ENCODE measurements around the gene ASB14.

Gene ASB14

GRCh38 chr3:57261929-57262328 lies 30.6 kb downstream of the ASB14 start:
- POLR2A ChIA-PET = no interaction called here
- Histone ChIP-seq H3K4me3 (ENCODE audit: control insufficient read depth in 1 of 7, extremely low read depth in 1 of 7, insufficient read depth in 4 of 7, low read depth in 2 of 7, low read length in 6 of 7) (no peak overlapping the region), H3K36me3 (ENCODE audit: control insufficient read depth in 4 of 4, insufficient read depth in 4 of 4, low read length in 3 of 4) (peaks cover 37 to 96% (median 49%) of the 10 kb centered on the region in 4 experiments), H3K27ac (ENCODE audit: insufficient read depth in 1 of 2, low read depth in 1 of 2, low read length in 2 of 2, poor library complexity in 1 of 2, severe bottlenecking in 2 of 2) (no peak overlapping the region), H3K27me3 (replicated peaks in 2 of 5; ENCODE audit: control insufficient read depth in 4 of 5, insufficient read depth in 5 of 5, low read length in 4 of 5) (no peaks in the 10 kb centered on the region), H3K9me3 (ENCODE audit: control extremely low read depth in 1 of 5, control insufficient read depth in 4 of 5, insufficient read depth in 2 of 5, low read depth in 1 of 5, low read length in 4 of 5) (peaks cover 2 to 19% (median 5%) of the 10 kb centered on the region in 5 experiments), H3K4me1 (ENCODE audit: control extremely low read depth in 1 of 4, control insufficient read depth in 4 of 4, insufficient read depth in 4 of 4, low read length in 3 of 4) (no peaks in the 10 kb centered on the region)
- no CpG with 5 or more reads among the region's 3 CpGs for WGBS (ENCODE audit: insufficient coverage)
- CTCF ChIA-PET = no interaction called here
- no peak for DNase-seq

- 100% methylated on average over 1 of the region's 4 CpGs for WGBS (ENCODE audit: insufficient coverage)
- POLR2A ChIA-PET = no interaction called here
- peaks cover 31 to 91% (median 45%) of the 10 kb centered on the region in 4 experiments for H3K36me3 ChIP-seq (ENCODE audit: control insufficient read depth in 4 of 4, insufficient read depth in 4 of 4, low read length in 3 of 4)
- no peaks in the 10 kb centered on the region for H3K4me1 ChIP-seq (ENCODE audit: control extremely low read depth in 1 of 4, control insufficient read depth in 4 of 4, insufficient read depth in 4 of 4, low read length in 3 of 4)
- no peak for DNase-seq
- H3K27ac ChIP-seq (ENCODE audit: insufficient read depth in 1 of 2, low read depth in 1 of 2, low read length in 2 of 2, poor library complexity in 1 of 2, severe bottlenecking in 2 of 2) = no peak overlapping the region
- H3K27me3 ChIP-seq (replicated peaks in 2 of 5; ENCODE audit: control insufficient read depth in 4 of 5, insufficient read depth in 5 of 5, low read length in 4 of 5) = no peaks in the 10 kb centered on the region
- H3K4me3 ChIP-seq (ENCODE audit: control insufficient read depth in 1 of 7, extremely low read depth in 1 of 7, insufficient read depth in 4 of 7, low read depth in 2 of 7, low read length in 6 of 7) = no peak overlapping the region
- H3K9me3 ChIP-seq (ENCODE audit: control extremely low read depth in 1 of 5, control insufficient read depth in 4 of 5, insufficient read depth in 2 of 5, low read depth in 1 of 5, low read length in 4 of 5) = peaks cover 2 to 19% (median 5%) of the 10 kb centered on the region in 5 experiments
- CTCF ChIA-PET = interaction anchor here (1.1 kb wide), 1 partner anchor 23 kb away, joined by 3 read pairs; no protein-coding TSS in a partner anchor
Measured at GRCh38 chr3:57261119-57261518, 31.4 kb downstream of the ASB14 start.

GRCh38 chr3:57257678-57258077 lies 34.8 kb downstream of the ASB14 start:
- CTCF ChIA-PET = no interaction called here
- H3K4me1 ChIP-seq (ENCODE audit: control extremely low read depth in 1 of 4, control insufficient read depth in 4 of 4, insufficient read depth in 4 of 4, low read length in 3 of 4) = no peaks in the 10 kb centered on the region
- POLR2A ChIA-PET = interaction anchor here (0.7 kb wide), 1 partner anchor 37 kb away, joined by 3 read pairs; no protein-coding TSS in a partner anchor
- H3K27me3 ChIP-seq (replicated peaks in 2 of 5; ENCODE audit: control insufficient read depth in 4 of 5, insufficient read depth in 5 of 5, low read length in 4 of 5) = no peaks in the 10 kb centered on the region
- DNase-seq = no peak
- H3K9me3 ChIP-seq (ENCODE audit: control extremely low read depth in 1 of 5, control insufficient read depth in 4 of 5, insufficient read depth in 2 of 5, low read depth in 1 of 5, low read length in 4 of 5) = peaks cover 2 to 6% (median 4%) of the 10 kb centered on the region in 5 experiments
- no peak overlapping the region for H3K27ac ChIP-seq (ENCODE audit: insufficient read depth in 1 of 2, low read depth in 1 of 2, low read length in 2 of 2, poor library complexity in 1 of 2, severe bottlenecking in 2 of 2)
- no peak overlapping the region for H3K4me3 ChIP-seq (ENCODE audit: control insufficient read depth in 1 of 7, extremely low read depth in 1 of 7, insufficient read depth in 4 of 7, low read depth in 2 of 7, low read length in 6 of 7)
- H3K36me3 ChIP-seq (ENCODE audit: control insufficient read depth in 4 of 4, insufficient read depth in 4 of 4, low read length in 3 of 4) = peaks cover 30 to 74% (median 48%) of the 10 kb centered on the region in 4 experiments

GRCh38 chr3:57256844-57257243 lies 35.6 kb downstream of the ASB14 start:
- H3K36me3 ChIP-seq (ENCODE audit: control insufficient read depth in 4 of 4, insufficient read depth in 4 of 4, low read length in 3 of 4) = peaks cover 32 to 72% (median 50%) of the 10 kb centered on the region in 4 experiments
- H3K4me3 ChIP-seq (ENCODE audit: control insufficient read depth in 1 of 7, extremely low read depth in 1 of 7, insufficient read depth in 4 of 7, low read depth in 2 of 7, low read length in 6 of 7) = no peak overlapping the region
- 100% methylated on average over 1 of the region's 3 CpGs for WGBS (ENCODE audit: insufficient coverage)
- POLR2A ChIA-PET = interaction anchor here (0.6 to 0.7 kb wide), 3 partner anchors 32 to 498 kb away, joined by 3 read pairs; no protein-coding TSS in a partner anchor
- H3K9me3 ChIP-seq (ENCODE audit: control extremely low read depth in 1 of 5, control insufficient read depth in 4 of 5, insufficient read depth in 2 of 5, low read depth in 1 of 5, low read length in 4 of 5) = peaks cover under 1 to 6% (median 4%) of the 10 kb centered on the region in 5 experiments
- H3K27ac ChIP-seq (ENCODE audit: insufficient read depth in 1 of 2, low read depth in 1 of 2, low read length in 2 of 2, poor library complexity in 1 of 2, severe bottlenecking in 2 of 2) = no peak overlapping the region
- H3K27me3 ChIP-seq (replicated peaks in 2 of 5; ENCODE audit: control insufficient read depth in 4 of 5, insufficient read depth in 5 of 5, low read length in 4 of 5) = no peaks in the 10 kb centered on the region
- CTCF ChIA-PET = no interaction called here
- DNase-seq = no peak
- no peaks in the 10 kb centered on the region for H3K4me1 ChIP-seq (ENCODE audit: control extremely low read depth in 1 of 4, control insufficient read depth in 4 of 4, insufficient read depth in 4 of 4, low read length in 3 of 4)

- Histone ChIP-seq H3K9me3 (ENCODE audit: control extremely low read depth in 1 of 5, control insufficient read depth in 4 of 5, insufficient read depth in 2 of 5, low read depth in 1 of 5, low read length in 4 of 5) (no peaks in the 10 kb centered on the region), H3K4me1 (ENCODE audit: control extremely low read depth in 1 of 4, control insufficient read depth in 4 of 4, insufficient read depth in 4 of 4, low read length in 3 of 4) (no peaks in the 10 kb centered on the region), H3K4me3 (ENCODE audit: control insufficient read depth in 1 of 7, extremely low read depth in 1 of 7, insufficient read depth in 4 of 7, low read depth in 2 of 7, low read length in 6 of 7) (no peak overlapping the region), H3K27ac (ENCODE audit: insufficient read depth in 1 of 2, low read depth in 1 of 2, low read length in 2 of 2, poor library complexity in 1 of 2, severe bottlenecking in 2 of 2) (no peak overlapping the region), H3K36me3 (ENCODE audit: control insufficient read depth in 4 of 4, insufficient read depth in 4 of 4, low read length in 3 of 4) (peaks cover 14 to 65% (median 39%) of the 10 kb centered on the region in 4 experiments), H3K27me3 (replicated peaks in 2 of 5; ENCODE audit: control insufficient read depth in 4 of 5, insufficient read depth in 5 of 5, low read length in 4 of 5) (no peaks in the 10 kb centered on the region)
- ChIA-PET CTCF (no interaction called here), POLR2A (no interaction called here)
- no peak for DNase-seq
- WGBS (ENCODE audit: insufficient coverage) = 100% methylated on average over 1 of the region's 1 CpG
Measured at GRCh38 chr3:57252404-57252803, 40.1 kb downstream of the ASB14 start.

- no peaks in the 10 kb centered on the region for H3K4me1 ChIP-seq (ENCODE audit: control extremely low read depth in 1 of 4, control insufficient read depth in 4 of 4, insufficient read depth in 4 of 4, low read length in 3 of 4)
- peaks cover 25 to 92% (median 57%) of the 10 kb centered on the region in 4 experiments for H3K36me3 ChIP-seq (ENCODE audit: control insufficient read depth in 4 of 4, insufficient read depth in 4 of 4, low read length in 3 of 4)
- H3K27me3 ChIP-seq (replicated peaks in 2 of 5; ENCODE audit: control insufficient read depth in 4 of 5, insufficient read depth in 5 of 5, low read length in 4 of 5) = no peaks in the 10 kb centered on the region
- ChIA-PET POLR2A (no interaction called here), CTCF (interaction anchor here (0.7 kb wide), 1 partner anchor 425 kb away, joined by 3 read pairs; no protein-coding TSS in a partner anchor)
- no peaks in the 10 kb centered on the region for H3K9me3 ChIP-seq (ENCODE audit: control extremely low read depth in 1 of 5, control insufficient read depth in 4 of 5, insufficient read depth in 2 of 5, low read depth in 1 of 5, low read length in 4 of 5)
- no CpG with 5 or more reads among the region's 2 CpGs for WGBS (ENCODE audit: insufficient coverage)
- H3K27ac ChIP-seq (ENCODE audit: insufficient read depth in 1 of 2, low read depth in 1 of 2, low read length in 2 of 2, poor library complexity in 1 of 2, severe bottlenecking in 2 of 2) = no peak overlapping the region
- no peak overlapping the region for H3K4me3 ChIP-seq (ENCODE audit: control insufficient read depth in 1 of 7, extremely low read depth in 1 of 7, insufficient read depth in 4 of 7, low read depth in 2 of 7, low read length in 6 of 7)
- DNase-seq = no peak
Measured at GRCh38 chr3:57244946-57245345, 47.5 kb downstream of the ASB14 start.

GRCh38 chr3:57234613-57235575 lies 57.6 kb downstream of the ASB14 start:
- 94% methylated on average over 5 of the region's 13 CpGs for WGBS (ENCODE audit: insufficient coverage)
- no peak overlapping the region for H3K27ac ChIP-seq (ENCODE audit: insufficient read depth in 1 of 2, low read depth in 1 of 2, low read length in 2 of 2, poor library complexity in 1 of 2, severe bottlenecking in 2 of 2)
- peaks cover 0 to 11% (median 1%) of the 10 kb centered on the region in 4 experiments for H3K4me1 ChIP-seq (ENCODE audit: control extremely low read depth in 1 of 4, control insufficient read depth in 4 of 4, insufficient read depth in 4 of 4, low read length in 3 of 4)
- no peaks in the 10 kb centered on the region for H3K9me3 ChIP-seq (ENCODE audit: control extremely low read depth in 1 of 5, control insufficient read depth in 4 of 5, insufficient read depth in 2 of 5, low read depth in 1 of 5, low read length in 4 of 5)
- POLR2A ChIA-PET = no interaction called here
- peak in 2 of 3 donors; percentile 31 to 48 for DNase-seq
- H3K36me3 ChIP-seq (ENCODE audit: control insufficient read depth in 4 of 4, insufficient read depth in 4 of 4, low read length in 3 of 4) = peaks cover 5 to 18% (median 16%) of the 10 kb centered on the region in 4 experiments
- CTCF ChIA-PET = interaction anchor here (1.1 kb wide), 1 partner anchor 12 kb away, joined by 4 read pairs; no protein-coding TSS in a partner anchor
- H3K27me3 ChIP-seq (replicated peaks in 2 of 5; ENCODE audit: control insufficient read depth in 4 of 5, insufficient read depth in 5 of 5, low read length in 4 of 5) = no peaks in the 10 kb centered on the region
- no peak overlapping the region for H3K4me3 ChIP-seq (ENCODE audit: control insufficient read depth in 1 of 7, extremely low read depth in 1 of 7, insufficient read depth in 4 of 7, low read depth in 2 of 7, low read length in 6 of 7)
